NB4 (cell line): ENCODE results near the gene ZNF587B.

ENCODE experiments used
- CTCF ChIP-seq: IDR thresholded peaks from one replicate; pipeline ENCODE4 v1.5.1; 2012; ENCODE audit warnings: low read depth, low read length
- MAX ChIP-seq: IDR thresholded peaks from 2 replicates; pipeline ENCODE4 v1.6.1; 2011; ENCODE audit warnings: low read depth, low read length
- POLR2A ChIP-seq: IDR thresholded peaks from 2 replicates; pipeline ENCODE4 v1.6.1; 2011; ENCODE audit warnings: mild to moderate bottlenecking; ENCODE audit not compliant: insufficient read length; ENCODE audit errors: extremely low read depth

- TF ChIP-seq CTCF (peak; percentile 3), POLR2A (peak; percentile 74), MAX (peak; percentile 84)
Measured at GRCh38 chr19:57819475-57820148, 10.5 kb upstream of the ZNF587B start.
